PFSK-1 (cell line): Measurements from ENCODE around the gene RASL12.

Experiments used
- POLR2AphosphoS5 ChIP-seq: IDR thresholded peaks from 2 replicates; pipeline ENCODE4 v1.6.1; 2012; ENCODE audit warnings: low read depth, mild to moderate bottlenecking, control low read depth, low read length, moderate library complexity
- TF ChIP-seq, protein P1 (sequence below), 2 experiments: IDR thresholded peaks; 2 replicates each; pipeline versions ENCODE4 v1.6.1 to v1.8.0; 2011 to 2012; ENCODE audit warnings: low read depth in 2 of 2, low read length in 2 of 2, control low read depth in 1 of 2, inconsistent platforms in 1 of 2, mild to moderate bottlenecking in 1 of 2, moderate library complexity in 1 of 2; ENCODE audit not compliant: insufficient read depth in 1 of 2

DNA sequence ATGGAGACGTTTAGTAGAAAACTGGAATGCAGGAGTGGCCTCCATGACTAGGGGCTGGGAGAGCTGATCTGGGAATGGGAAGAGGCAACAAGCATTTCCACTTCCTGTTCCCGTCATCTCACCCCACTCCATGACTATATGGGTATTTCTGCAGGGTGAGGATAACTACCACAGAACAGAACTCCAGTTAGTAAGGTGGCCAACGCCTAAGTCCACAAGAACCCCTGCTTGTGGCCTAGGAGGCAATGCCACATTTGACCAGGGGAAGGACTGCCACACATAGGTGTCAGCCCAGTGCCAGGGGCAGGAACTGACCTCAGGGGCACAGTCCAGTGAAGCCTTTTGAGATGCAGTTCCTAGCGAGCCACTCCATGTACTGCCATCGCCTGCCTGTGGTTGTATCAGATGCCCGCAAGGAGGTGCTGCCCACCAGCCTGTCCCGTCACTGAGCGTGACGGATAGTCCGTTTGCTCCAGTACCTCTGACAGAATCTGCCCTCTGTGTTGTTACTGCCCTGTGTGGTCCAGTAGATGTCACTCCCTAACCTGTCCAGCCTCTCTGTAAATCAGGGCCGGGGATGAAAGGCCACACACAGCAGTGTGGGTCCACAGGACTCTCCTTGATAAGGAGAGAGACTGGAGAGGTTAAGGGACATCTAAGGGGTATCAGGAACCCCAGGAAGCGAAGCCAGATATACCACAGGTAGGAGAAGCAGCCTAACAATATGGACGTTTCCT is 34.8 kb downstream of the RASL12 start:
- TF ChIP-seq, protein P1, sequence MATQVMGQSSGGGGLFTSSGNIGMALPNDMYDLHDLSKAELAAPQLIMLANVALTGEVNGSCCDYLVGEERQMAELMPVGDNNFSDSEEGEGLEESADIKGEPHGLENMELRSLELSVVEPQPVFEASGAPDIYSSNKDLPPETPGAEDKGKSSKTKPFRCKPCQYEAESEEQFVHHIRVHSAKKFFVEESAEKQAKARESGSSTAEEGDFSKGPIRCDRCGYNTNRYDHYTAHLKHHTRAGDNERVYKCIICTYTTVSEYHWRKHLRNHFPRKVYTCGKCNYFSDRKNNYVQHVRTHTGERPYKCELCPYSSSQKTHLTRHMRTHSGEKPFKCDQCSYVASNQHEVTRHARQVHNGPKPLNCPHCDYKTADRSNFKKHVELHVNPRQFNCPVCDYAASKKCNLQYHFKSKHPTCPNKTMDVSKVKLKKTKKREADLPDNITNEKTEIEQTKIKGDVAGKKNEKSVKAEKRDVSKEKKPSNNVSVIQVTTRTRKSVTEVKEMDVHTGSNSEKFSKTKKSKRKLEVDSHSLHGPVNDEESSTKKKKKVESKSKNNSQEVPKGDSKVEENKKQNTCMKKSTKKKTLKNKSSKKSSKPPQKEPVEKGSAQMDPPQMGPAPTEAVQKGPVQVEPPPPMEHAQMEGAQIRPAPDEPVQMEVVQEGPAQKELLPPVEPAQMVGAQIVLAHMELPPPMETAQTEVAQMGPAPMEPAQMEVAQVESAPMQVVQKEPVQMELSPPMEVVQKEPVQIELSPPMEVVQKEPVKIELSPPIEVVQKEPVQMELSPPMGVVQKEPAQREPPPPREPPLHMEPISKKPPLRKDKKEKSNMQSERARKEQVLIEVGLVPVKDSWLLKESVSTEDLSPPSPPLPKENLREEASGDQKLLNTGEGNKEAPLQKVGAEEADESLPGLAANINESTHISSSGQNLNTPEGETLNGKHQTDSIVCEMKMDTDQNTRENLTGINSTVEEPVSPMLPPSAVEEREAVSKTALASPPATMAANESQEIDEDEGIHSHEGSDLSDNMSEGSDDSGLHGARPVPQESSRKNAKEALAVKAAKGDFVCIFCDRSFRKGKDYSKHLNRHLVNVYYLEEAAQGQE (IDR thresholded peaks at IDR 0.05; ENCODE audit: insufficient read depth in 1 of 2, low read depth in 2 of 2, low read length in 2 of 2) = no peak
- no peak for TF ChIP-seq POLR2AphosphoS5
